Endothelial cell of umbilical vein (primary cell): Measurements from ENCODE around the gene PCDHGA1. TPM values are rescaled to one million over a fixed set of nuclear protein-coding genes. Genes with fewer than 3 reads are reported as not detected.

ENCODE experiments used
- BruUV-seq: library from RNA; stranded (reverse); fragments of 400-500 nt; replicated peaks from 2 replicates; lab custom pipeline; 2021; lab: Mats Ljungman, UMichigan
- CTCF ChIA-PET: fragments of 300-600, 350-600 bp; sonication (Branson Sonifier 250); formaldehyde crosslinking; loops from one replicate; lab custom pipeline; 2021; ENCODE audit warnings: antibody characterized with exemption, inconsistent platforms; lab: Charles Lee
- POLR2A ChIA-PET: fragments of 300-600, 350-600 bp; sonication (Branson Sonifier 250); formaldehyde crosslinking; loops from one replicate; lab custom pipeline; 2021; ENCODE audit warnings: antibody characterized with exemption, inconsistent platforms; lab: Charles Lee
- DNase-seq: peaks from one replicate; pipeline ENCODE4 v3.0.0-alpha.2; 2011; ENCODE audit warnings: low read depth, low spot score
- FAIRE-seq: peaks from 2 replicates; lab custom pipeline; 2011; peaks lifted over from hg19 to GRCh38; lab: Jason Lieb, UNC
- H2AFZ ChIP-seq: 2 replicates; pipeline ENCODE4 v1.6.0; 2012; ENCODE audit warnings: low read depth, low read length, control low read depth, inconsistent platforms
- H3K27ac ChIP-seq: 2 replicates; pipeline ENCODE4 v1.5.1; 2011; ENCODE audit warnings: low read depth, mild to moderate bottlenecking, control low read depth, low read length, moderate library complexity; ENCODE audit not compliant: insufficient read depth
- H3K27me3 ChIP-seq, 2 experiments: 2 replicates each; pipeline versions ENCODE4 v1.6.0 to v1.6.1; 2011; ENCODE audit warnings: low read length in 2 of 2, mixed read lengths in 1 of 2; ENCODE audit not compliant: control insufficient read depth in 2 of 2, insufficient read depth in 2 of 2
- H3K36me3 ChIP-seq, 2 experiments: 2 replicates in 1 of 2; 3 replicates in 1 of 2; pipeline ENCODE4 v1.5.1; 2011; ENCODE audit warnings: low read length in 2 of 2, mild to moderate bottlenecking in 1 of 2, moderate library complexity in 1 of 2; ENCODE audit not compliant: control insufficient read depth in 2 of 2, insufficient read depth in 2 of 2; ENCODE audit errors: extremely low read depth in 1 of 2
- H3K4me1 ChIP-seq: 3 replicates; pipeline ENCODE4 v1.5.1; 2011; ENCODE audit warnings: mild to moderate bottlenecking, low read length; ENCODE audit not compliant: control insufficient read depth, insufficient read depth; ENCODE audit errors: extremely low read depth
- H3K4me2 ChIP-seq: 2 replicates; pipeline ENCODE4 v1.6.1; 2011; ENCODE audit warnings: low read length, control low read depth, mixed read lengths; ENCODE audit not compliant: insufficient read depth
- H3K4me3 ChIP-seq, 3 experiments: fragments of 200-600 bp in 1 of 3; sonication (generic), shearing (Covaris generic) in 1 of 3; replicated peaks in 1 of 3; 2 replicates each; pipeline ENCODE4 v1.5.1; 2011 to 2016; ENCODE audit warnings: control low read depth in 3 of 3, low read length in 3 of 3, mild to moderate bottlenecking in 2 of 3, inconsistent platforms in 1 of 3, low read depth in 1 of 3, moderate library complexity in 1 of 3; ENCODE audit not compliant: insufficient read depth in 1 of 3
- H3K79me2 ChIP-seq: 2 replicates; pipeline ENCODE4 v1.6.0; 2012; ENCODE audit warnings: low read length, inconsistent platforms; ENCODE audit not compliant: control insufficient read depth, insufficient read depth
- H3K9ac ChIP-seq: replicated peaks from 2 replicates; pipeline ENCODE3; 2011; ENCODE audit warnings: low read length, control low read depth; ENCODE audit not compliant: insufficient read depth; ENCODE audit errors: extremely low read depth
- H3K9me1 ChIP-seq: replicated peaks from 3 replicates; pipeline ENCODE4 v1.6.0; 2011; ENCODE audit warnings: mild to moderate bottlenecking, low read length; ENCODE audit not compliant: control insufficient read depth, insufficient read depth; ENCODE audit errors: extremely low read depth
- H3K9me3 ChIP-seq: replicated peaks from 2 replicates; pipeline ENCODE4 v1.5.1; 2012; ENCODE audit warnings: low read length, inconsistent platforms; ENCODE audit not compliant: control insufficient read depth, insufficient read depth
- H4K20me1 ChIP-seq: replicated peaks from 2 replicates; pipeline ENCODE3; 2011; ENCODE audit warnings: mild to moderate bottlenecking, low read length; ENCODE audit not compliant: control insufficient read depth, insufficient read depth; ENCODE audit errors: extremely low read depth
- EZH2 ChIP-seq: IDR thresholded peaks from 2 replicates; pipeline ENCODE4 v1.6.1; 2012; ENCODE audit warnings: borderline replicate concordance, low read depth, mild to moderate bottlenecking, moderate library complexity, low read length, inconsistent platforms; ENCODE audit not compliant: severe bottlenecking
- FOS ChIP-seq: IDR thresholded peaks from 2 replicates; pipeline ENCODE4 v1.6.1; 2011; ENCODE audit warnings: mild to moderate bottlenecking, low read length, moderate library complexity, borderline replicate concordance; ENCODE audit not compliant: insufficient read depth
- GATA2 ChIP-seq: IDR thresholded peaks from 2 replicates; pipeline ENCODE4 v1.7.0; 2011; ENCODE audit warnings: low read depth, mild to moderate bottlenecking, moderate library complexity, mixed read lengths, low read length; ENCODE audit not compliant: insufficient read length, insufficient read depth
- JUN ChIP-seq: IDR thresholded peaks from 2 replicates; pipeline ENCODE4 v1.6.1; 2011; ENCODE audit warnings: borderline replicate concordance, low read depth; ENCODE audit not compliant: insufficient read length, insufficient read depth
- MYC ChIP-seq: IDR thresholded peaks from one replicate; pipeline ENCODE4 v1.6.1; 2011; ENCODE audit warnings: mild to moderate bottlenecking, low read depth, low read length
- POLR2A ChIP-seq: IDR thresholded peaks from 2 replicates; pipeline ENCODE4 v1.6.1; 2012; ENCODE audit warnings: low read depth, mild to moderate bottlenecking, control low read depth, low read length
- POLR2AphosphoS5 ChIP-seq: IDR thresholded peaks from 2 replicates; pipeline ENCODE4 v1.6.1; 2012; ENCODE audit warnings: low read depth, mild to moderate bottlenecking, control low read depth, low read length, moderate library complexity; ENCODE audit not compliant: insufficient read depth
- dilution Hi-C: fragments of 300-500 bp; cut with MboI; formaldehyde crosslinking; loops from one replicate; pipeline ENCODE4 v1.15.0; 2019; ENCODE audit warnings: low sequenced_read_pairs; ENCODE audit not compliant: extremely low pct_ligation_motif_present
- intact Hi-C: fragments of 100-400 bp; cut with micrococcal nuclease; formaldehyde crosslinking; loops from one replicate; pipeline ENCODE4 v1.10.0; 2022
- polyA plus RNA-seq, 4 experiments: library from polyadenylated mRNA; depleted of rRNA in 3 of 4; stranded (reverse) in 3 of 4; unstranded in 1 of 4; fragments of >200 nt; gene quantifications; 2 replicates each; pipeline versions ENCODE4 v1.2.1 to v1.2.3, GENCODE V29; 2011 to 2012; ENCODE audit warnings: missing spikeins in 1 of 4
- total RNA-seq: library from RNA; stranded (reverse); gene quantifications from 2 replicates; pipeline ENCODE4 v1.2.3, GENCODE V29; 2021
- TF ChIP-seq, protein P1 (sequence below): IDR thresholded peaks from 2 replicates; pipeline ENCODE4 v1.6.1; 2011; ENCODE audit not compliant: insufficient read depth, insufficient read length
- TF ChIP-seq, protein P2 (sequence below), 2 donors: IDR thresholded peaks; 1 replicate in 1 of 2; 2 replicates in 1 of 2; pipeline ENCODE4 v1.5.1; 2011; ENCODE audit warnings: low read length in 2 of 2, mild to moderate bottlenecking in 2 of 2, moderate library complexity in 2 of 2, control low read depth in 1 of 2, inconsistent platforms in 1 of 2, low read depth in 1 of 2; ENCODE audit not compliant: insufficient read depth in 1 of 2; ENCODE audit errors: extremely low read depth in 1 of 2

The PCDHGA1 gene
- total and polyA plus RNA-seq, 2 donors (not counting 3 experiments of a cell fraction or from before 2014, with no cell fraction given), result 0.22 to 0.44 TPM

DNA sequence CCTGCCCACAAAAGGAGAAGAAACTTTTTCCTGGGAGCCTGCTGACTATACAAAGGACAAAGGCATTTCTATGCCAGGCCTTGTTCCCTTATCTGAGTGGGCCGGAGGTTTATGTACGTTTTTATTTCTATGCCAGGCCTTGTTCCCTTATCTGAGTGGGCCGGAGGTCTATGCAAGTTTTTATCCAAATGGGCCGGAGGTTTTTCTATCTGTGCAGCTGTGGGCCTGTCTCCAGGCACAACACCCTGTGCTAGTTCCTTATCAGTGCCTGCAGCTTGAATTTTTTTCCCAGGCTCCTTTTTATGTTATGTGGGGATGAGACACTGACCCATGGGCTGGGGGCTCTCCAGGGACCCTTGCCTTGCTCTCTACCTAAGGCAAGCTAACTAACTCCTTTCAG, 31.9 kb upstream of the PCDHGA1 start:
- Histone ChIP-seq H3K79me2 (no peaks in the 10 kb centered on the region), H3K4me3 (no peak overlapping the region), H3K27me3 (no peaks in the 10 kb centered on the region), H3K9me1 (no peaks in the 10 kb centered on the region), H3K9me3 (no peaks in the 10 kb centered on the region), H3K4me1 (no peaks in the 10 kb centered on the region), H3K9ac (no peak overlapping the region), H2AFZ (no peak overlapping the region), H3K27ac (no peak overlapping the region), H4K20me1 (no peaks in the 10 kb centered on the region), H3K36me3 (no peaks in the 10 kb centered on the region), H3K4me2 (no peak overlapping the region)
- FAIRE-seq (no peak), DNase-seq (no peak)
- dilution Hi-C loops (no loop called here), intact Hi-C loops (no loop called here)
- POLR2A ChIA-PET, result no interaction called here
- CTCF ChIA-PET, result interaction anchor here (1.4 kb wide), 1 partner anchor 21 kb away, joined by 3 read pairs; no protein-coding TSS in a partner anchor
- BruUV-seq, result no TSS peak
- TF ChIP-seq EZH2, result no peak
- TF ChIP-seq, protein P1, sequence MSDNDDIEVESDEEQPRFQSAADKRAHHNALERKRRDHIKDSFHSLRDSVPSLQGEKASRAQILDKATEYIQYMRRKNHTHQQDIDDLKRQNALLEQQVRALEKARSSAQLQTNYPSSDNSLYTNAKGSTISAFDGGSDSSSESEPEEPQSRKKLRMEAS, result no peak
- no peak for TF ChIP-seq FOS
- no peak for TF ChIP-seq JUN
- no peak for TF ChIP-seq GATA2
- TF ChIP-seq MYC, result no peak
- TF ChIP-seq POLR2A, result no peak
- TF ChIP-seq, protein P2, sequence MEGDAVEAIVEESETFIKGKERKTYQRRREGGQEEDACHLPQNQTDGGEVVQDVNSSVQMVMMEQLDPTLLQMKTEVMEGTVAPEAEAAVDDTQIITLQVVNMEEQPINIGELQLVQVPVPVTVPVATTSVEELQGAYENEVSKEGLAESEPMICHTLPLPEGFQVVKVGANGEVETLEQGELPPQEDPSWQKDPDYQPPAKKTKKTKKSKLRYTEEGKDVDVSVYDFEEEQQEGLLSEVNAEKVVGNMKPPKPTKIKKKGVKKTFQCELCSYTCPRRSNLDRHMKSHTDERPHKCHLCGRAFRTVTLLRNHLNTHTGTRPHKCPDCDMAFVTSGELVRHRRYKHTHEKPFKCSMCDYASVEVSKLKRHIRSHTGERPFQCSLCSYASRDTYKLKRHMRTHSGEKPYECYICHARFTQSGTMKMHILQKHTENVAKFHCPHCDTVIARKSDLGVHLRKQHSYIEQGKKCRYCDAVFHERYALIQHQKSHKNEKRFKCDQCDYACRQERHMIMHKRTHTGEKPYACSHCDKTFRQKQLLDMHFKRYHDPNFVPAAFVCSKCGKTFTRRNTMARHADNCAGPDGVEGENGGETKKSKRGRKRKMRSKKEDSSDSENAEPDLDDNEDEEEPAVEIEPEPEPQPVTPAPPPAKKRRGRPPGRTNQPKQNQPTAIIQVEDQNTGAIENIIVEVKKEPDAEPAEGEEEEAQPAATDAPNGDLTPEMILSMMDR (IDR thresholded peaks at IDR 0.05; ENCODE audit: extremely low read depth in 1 of 2, insufficient read depth in 1 of 2, low read depth in 1 of 2, low read length in 2 of 2), result no peak
- TF ChIP-seq POLR2AphosphoS5, result no peak
